Caki2 (cell line): ENCODE results near the gene FGFR2. TPM values are rescaled to one million over a fixed set of nuclear protein-coding genes. Genes with fewer than 3 reads are reported as not detected.
A peak's percentile ranks its signal among the peaks of the same experiment; 100 is the strongest.
"Not testable (repeated sequence)": the region's sequence is repeated elsewhere in the genome, so short reads cannot be mapped to it uniquely, and the experiment has no call there.

ENCODE experiments used
- DNase-seq: peaks from one replicate; pipeline ENCODE4 v3.0.0-alpha.2; 2015; ENCODE audit warnings: low read depth
- in situ Hi-C: cut with HindIII; loops from 2 replicates; pipeline ENCODE4 v1.10.0; 2016; ENCODE audit warnings: low sequenced_read_pairs, low pct_unique_long_range_greater_than_20kb, mixed read lengths
- total RNA-seq: library from RNA; depleted of rRNA; stranded (reverse); fragments of >200 nt; shearing (Covaris generic); gene quantifications from 2 replicates; pipeline ENCODE4 v1.2.3, GENCODE V29; 2014; ENCODE audit warnings: low replicate concordance

The FGFR2 gene
- total RNA-seq, 1 experiment from 2014 or later = 7.4 TPM

DNA sequence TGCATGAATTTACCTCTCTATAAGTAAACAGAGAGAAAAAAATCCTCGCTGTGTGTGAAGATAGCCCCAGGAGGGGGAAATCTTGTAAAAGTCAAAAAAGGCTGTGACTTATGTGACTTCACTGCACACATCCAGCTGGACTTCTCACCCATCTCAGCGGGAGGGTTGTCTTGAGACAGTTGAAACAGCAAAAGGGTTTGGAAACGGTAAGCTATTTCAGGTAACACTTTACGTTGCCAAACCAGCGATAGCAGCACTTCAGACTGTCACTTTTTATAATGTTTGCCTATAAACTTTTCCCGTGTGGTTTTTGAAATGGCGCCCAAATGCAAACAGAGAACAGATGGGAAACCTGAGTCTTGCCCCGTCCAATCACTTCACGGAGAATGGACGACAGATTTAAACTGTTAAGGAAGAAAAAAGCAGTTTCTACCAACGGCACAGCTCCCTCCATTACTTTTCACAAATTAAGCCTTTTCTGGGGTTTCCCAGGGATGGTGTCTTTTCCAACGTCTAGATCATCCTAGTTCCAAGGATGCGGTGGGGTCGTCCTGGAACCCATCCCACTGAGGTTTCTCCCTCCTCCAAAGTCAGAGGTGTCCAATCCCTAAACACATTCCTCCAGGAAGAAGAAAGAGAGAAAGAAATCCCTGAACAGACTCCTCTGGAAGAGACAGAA lies 25.2 kb downstream of the FGFR2 start:
- no peak for DNase-seq
- in situ Hi-C loops = no loop called here

DNA sequence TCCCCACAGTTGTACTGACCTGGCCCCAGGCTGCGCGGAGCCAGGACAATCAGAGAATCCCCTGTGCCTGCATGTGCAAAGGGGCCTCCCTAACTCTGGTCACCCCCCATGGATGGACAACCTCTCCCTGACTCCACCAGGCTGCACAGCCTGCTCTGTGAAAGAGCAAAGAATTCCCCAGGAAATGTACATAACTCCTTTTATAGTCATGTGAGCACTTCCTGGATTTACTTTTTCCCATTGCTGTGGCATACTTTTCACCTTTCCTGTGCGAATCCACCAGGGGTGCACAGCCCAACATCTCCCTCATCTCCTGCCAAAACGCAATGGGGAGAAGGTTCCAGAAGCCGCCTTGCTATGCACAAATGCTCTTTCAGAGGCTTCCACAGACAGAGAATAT lies 27.9 kb downstream of the FGFR2 start:
- in situ Hi-C loops = no loop called here
- no peak for DNase-seq

- in situ Hi-C loops = no loop called here
- DNase-seq = no peak
These were observed 30.0 kb downstream of the FGFR2 start for GRCh38 chr10:121568275-121568674.

- no peak for DNase-seq
- in situ Hi-C loops = no loop called here
These were observed 30.7 kb downstream of the FGFR2 start for GRCh38 chr10:121567569-121567968.

GRCh38 chr10:121566755-121567154 lies 31.5 kb downstream of the FGFR2 start:
- DNase-seq = no peak
- in situ Hi-C loops = no loop called here

DNA sequence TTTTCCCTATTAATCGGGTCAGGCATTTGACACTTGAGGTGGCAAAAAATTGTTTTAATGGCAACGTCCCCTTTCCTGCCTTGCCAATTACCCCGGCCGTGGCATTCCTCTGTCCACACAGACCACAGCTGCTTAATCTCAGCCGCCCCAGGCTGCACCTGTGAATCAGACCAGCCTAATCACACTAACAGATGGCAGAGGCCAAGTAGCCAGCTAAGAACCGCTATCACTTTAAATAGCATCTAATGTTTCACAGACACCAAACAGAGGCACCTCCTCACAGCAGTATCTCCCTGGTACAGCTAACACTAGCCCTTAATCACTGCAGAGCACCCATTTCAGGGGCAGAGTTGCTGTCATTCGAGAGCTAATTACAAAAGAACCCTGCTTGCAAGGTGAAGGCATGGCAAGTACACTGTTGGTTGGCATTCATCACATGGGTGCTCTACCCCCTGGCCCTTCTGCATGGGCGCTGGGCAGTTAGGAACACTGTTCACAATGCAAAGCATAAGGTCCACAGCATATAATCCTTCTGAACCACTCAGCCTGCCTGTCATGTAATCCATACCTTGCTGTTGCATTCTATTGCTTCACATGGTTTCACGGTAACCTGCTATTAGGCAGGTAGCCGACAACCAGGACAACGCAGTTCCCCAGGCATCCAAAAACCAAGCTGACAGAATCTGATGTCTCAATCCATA lies 38.8 kb downstream of the FGFR2 start:
- no peak for DNase-seq
- in situ Hi-C loops = no loop called here

DNA sequence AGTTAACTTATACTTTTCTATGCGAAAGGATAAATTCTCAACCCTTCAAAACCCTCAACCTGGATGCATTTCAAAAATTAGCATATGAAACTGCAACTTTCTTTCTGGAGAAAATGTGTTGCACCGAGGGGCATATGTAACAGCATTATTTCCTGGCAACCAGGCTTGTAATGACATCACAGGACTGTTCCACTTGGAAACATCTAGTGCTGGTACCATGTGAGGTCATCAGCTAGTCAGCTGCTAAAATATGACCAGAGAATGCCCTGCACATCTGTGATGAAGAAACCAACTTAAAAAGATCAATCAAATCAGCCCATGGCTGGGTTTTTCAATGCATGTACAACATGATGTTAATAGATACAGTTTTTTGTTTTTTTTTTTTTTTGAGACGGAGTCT lies 40.0 kb downstream of the FGFR2 start:
- no peak for DNase-seq
- in situ Hi-C loops = no loop called here

DNA sequence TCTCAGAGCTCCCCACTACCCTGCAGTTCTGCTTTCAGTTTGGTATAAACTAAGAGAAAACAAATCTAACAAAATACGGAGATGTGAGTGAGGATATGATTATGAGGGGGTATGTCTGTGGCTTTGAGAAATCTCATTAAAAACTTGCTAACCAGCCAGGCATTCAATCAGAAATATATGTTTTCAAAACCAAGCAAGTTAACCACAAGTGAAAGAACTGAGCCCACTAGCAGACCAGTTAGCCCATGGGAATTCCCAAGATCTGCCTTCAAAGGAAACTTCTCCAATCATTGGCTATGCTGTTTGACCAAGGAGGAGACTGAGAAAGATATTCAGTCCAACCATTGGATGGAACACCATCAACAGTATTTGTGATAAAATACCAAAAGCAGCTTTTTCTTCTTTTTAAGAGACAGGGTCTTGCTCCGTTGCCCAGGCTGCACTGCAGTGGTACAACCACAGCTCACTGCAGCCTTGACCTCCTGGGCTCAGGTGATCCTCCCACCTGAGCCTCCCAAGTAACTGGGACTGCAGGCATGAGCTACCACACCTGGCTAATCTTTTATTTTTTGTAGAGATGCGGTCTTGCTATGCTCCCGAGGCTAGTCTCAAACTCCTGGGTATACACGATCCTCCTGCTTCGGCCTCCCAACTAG lies 41.2 kb downstream of the FGFR2 start:
- in situ Hi-C loops = no loop called here
- no peak for DNase-seq

DNA sequence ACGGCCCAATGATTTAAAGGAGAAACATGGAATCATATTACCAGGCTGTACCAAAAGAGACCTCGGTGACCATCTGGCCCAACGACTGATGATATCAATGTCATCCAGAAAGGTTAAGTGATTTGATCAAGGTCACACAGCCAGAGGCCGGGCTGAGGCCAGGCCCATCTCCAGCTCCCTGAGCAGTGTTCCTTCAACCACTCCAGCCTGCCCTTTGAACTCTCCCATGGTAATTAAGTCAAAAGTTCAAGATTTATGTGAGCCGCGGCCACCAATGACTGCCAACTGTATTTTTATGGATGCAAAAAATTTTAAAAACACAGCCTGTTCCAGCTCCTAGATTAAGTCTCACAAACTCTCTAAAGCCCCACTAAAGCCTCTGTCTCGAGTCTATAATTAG lies 41.8 kb downstream of the FGFR2 start:
- in situ Hi-C loops = no loop called here
- no peak for DNase-seq

- DNase-seq, in situ Hi-C loops: not testable (repeated sequence)
These were observed 43.3 kb downstream of the FGFR2 start for GRCh38 chr10:121554916-121555315.

GRCh38 chr10:121553511-121554264 lies 44.6 kb downstream of the FGFR2 start:
- DNase-seq = peak; percentile 87
- in situ Hi-C loops = no loop called here

DNA sequence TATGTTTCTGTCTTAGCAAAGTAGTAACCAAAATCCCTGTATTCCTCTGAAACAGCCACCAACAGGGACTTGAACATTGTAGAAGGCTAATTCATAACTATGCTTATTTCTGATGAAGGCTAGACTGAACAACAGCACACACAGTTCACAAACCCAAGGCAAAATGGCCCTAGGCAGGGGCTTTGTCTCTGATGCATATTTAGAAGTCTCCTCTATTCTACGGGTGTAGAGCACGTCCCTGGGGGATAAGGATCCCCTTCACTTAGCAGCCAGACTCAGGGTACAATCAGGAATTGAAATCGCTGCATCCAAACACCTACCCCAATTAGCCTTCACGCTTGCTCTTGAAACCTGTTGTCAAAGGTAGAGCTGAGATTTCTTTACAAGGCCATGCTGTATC lies 45.5 kb downstream of the FGFR2 start:
- in situ Hi-C loops = no loop called here
- no peak for DNase-seq

DNA sequence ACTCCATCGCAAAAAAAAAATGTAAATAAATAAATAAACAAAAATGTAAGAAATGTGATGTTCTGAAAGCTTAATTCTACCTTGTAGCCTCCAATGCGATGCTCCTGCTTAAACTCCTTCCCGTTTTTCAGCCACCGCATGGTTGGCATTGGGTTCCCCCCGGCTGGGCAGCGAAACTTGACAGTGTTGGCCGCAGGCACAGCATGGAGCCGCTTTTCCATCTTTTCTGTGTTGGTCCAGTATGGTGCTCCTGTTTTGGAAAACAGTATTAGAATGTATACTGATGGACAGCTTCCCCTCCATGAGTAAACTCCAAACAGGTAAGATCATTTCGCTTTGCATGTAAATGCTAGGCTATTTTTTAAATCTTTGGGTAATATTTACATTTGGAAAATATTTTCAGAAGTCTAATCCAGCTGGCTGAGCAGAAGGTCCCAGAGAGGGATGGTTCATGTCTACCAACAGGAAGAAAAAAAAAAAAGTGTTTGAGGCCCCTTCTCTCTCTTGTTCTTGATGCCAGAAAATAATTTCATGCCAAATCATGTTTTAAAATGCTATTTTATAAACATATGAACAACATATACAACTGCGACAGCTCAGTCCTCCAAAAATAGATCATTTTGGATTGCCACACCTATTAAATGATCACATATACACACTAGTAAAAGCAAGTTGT lies 46.9 kb downstream of the FGFR2 start:
- in situ Hi-C loops = no loop called here
- DNase-seq = no peak

DNA sequence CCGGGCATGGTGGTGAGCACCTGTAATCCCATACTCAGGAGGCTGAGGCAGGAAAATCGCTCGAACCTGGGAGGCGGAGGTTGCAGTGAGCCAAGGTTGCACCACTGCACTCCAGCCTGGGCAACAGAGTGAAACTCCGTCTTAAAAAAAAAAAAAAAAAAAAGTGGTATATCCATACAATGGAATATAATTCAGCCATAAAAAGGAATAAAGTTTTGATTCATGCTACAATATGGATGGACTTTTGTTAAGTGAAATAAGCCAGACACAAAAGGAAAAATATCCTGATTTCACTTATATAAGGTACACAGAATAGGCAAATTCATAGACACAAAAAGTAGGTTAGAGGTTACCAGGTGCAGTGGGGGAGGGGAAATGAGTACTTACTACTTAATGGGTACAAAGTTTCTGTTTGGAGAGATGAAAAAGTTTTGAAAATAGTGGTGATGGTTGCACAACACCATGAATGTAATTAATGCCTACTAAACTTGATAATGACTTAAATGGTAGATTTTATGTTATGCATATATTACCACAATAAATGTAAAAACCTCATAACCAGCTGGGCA lies 53.9 kb downstream of the FGFR2 start:
- DNase-seq = no peak
- in situ Hi-C loops = no loop called here

GRCh38 chr10:121543545-121543944 lies 54.7 kb downstream of the FGFR2 start:
- in situ Hi-C loops = no loop called here
- no peak for DNase-seq

DNA sequence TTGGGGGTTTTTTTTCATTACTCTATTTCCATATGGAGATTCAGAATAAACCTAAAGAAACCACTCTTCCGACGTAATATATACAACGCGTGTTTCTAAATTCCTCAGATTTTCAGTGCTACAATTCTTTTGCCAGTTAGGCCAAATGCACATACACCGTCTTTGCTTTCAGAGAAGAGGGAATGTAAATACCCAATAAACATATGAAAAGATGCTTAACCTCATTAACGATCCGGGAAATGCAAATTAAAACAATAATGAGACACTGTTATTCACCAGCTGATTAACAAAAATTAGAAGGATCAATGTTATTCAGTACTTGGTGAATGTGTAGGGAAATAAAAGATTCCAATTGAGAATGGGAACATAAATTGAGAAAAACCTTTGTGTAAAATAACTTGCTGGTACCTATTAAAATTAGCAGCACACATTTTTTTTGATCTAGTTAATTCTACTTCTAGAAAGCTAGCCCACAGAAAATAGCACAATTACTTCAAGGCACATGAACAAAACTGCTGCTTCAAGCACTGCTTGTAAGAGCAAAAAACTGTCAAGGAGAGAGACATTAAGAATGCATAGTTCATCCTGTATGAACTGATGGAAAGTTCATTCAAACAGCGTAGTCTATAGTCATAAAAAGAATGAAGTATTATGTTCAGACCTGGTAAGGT lies 56.7 kb downstream of the FGFR2 start:
- in situ Hi-C loops = no loop called here
- no peak for DNase-seq

GRCh38 chr10:121540732-121541395 lies 57.4 kb downstream of the FGFR2 start:
- in situ Hi-C loops = no loop called here
- DNase-seq = peak; percentile 31
